GM19452 (cell line): ENCODE data around the gene ADAM11.
"Not testable (repeated sequence)": the region's sequence is repeated elsewhere in the genome, so short reads cannot be mapped to it uniquely, and the experiment has no call there.

Source experiments
- ATAC-seq: cut with Tn5 transposase; IDR thresholded peaks from one replicate; pipeline ENCODE4 v1.9.1; 2021; ENCODE audit not compliant: unreplicated experiment

The ADAM11 gene, protein sequence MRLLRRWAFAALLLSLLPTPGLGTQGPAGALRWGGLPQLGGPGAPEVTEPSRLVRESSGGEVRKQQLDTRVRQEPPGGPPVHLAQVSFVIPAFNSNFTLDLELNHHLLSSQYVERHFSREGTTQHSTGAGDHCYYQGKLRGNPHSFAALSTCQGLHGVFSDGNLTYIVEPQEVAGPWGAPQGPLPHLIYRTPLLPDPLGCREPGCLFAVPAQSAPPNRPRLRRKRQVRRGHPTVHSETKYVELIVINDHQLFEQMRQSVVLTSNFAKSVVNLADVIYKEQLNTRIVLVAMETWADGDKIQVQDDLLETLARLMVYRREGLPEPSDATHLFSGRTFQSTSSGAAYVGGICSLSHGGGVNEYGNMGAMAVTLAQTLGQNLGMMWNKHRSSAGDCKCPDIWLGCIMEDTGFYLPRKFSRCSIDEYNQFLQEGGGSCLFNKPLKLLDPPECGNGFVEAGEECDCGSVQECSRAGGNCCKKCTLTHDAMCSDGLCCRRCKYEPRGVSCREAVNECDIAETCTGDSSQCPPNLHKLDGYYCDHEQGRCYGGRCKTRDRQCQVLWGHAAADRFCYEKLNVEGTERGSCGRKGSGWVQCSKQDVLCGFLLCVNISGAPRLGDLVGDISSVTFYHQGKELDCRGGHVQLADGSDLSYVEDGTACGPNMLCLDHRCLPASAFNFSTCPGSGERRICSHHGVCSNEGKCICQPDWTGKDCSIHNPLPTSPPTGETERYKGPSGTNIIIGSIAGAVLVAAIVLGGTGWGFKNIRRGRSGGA

DNA sequence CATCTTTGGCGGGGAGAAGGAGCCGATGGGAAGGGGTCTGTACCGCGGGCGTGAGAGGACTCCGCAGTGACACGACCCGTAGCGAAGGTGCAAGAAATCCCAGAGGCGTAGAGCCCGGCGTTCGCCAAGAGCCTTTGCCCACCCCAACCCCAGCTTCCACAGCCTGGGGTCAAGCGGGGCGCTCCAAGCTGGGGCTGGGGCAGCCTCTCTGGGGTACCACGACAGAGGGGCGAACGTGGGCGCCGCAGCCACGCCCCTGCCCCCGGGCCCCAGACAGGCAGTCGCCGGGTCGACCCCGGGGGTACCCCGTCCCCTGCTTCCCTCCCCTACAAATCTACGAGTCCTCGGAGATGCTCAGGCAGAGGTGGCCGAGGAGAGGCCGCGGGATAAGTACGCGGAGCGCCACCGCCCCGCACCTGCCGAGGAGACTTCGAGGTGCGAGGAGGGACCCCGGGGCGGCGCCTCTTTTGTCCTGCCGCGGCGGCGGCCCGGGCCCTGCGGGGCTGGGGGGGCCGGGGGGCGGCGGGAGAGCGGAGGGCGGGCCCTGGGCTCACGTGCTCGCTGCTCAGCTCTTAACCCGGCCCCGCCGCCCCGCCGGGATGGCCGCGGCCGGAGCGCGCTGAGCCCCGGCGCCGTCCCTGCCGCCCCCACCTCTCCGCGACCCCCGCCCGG is at the start of gene ADAM11:
Gene ADAM11, plus strand, starts transcription at position 575 of the 672 bp plus-strand sequence. CDS start 212 bp downstream, outside the sequence.
- no peak for ATAC-seq

DNA sequence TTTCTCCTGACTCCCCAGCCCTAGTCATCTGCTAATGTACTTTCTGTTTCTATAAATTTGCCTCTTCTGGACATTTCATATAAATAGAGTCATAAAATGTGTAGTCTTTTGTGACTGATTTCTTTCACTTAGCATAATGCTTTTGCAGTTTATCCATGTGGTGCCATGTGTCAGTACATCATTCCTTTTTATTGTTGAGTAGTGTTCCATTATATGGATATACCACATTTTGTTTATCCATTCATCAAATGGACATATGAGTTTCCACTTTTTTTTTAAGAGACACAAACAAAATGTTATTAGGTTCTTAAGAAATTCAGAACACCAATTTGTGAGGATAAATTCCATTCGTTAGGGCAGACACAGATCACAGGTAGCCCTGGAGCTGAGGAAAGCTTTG is 39.3 kb upstream of the ADAM11 start:
- ATAC-seq, result no peak

DNA sequence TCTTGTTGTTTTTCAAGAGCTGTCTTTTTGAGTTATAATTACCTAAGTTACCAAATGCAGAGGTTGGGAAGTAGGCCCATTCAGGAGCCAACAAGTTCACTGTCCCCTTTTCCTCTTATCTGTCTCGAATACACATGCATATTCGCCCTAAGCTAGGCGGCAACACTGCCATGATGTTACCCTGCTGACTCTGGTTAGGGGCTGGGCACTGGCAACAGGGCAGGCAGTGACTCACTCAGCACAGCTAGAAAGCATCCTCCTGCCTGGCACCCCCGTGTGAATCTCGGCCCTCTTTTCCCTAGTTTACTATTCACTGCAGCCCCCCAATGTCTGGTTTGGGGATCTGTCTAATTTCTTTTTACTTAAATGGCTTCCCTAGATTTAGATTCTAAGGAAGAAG is 36.5 kb upstream of the ADAM11 start:
- ATAC-seq, result no peak

DNA sequence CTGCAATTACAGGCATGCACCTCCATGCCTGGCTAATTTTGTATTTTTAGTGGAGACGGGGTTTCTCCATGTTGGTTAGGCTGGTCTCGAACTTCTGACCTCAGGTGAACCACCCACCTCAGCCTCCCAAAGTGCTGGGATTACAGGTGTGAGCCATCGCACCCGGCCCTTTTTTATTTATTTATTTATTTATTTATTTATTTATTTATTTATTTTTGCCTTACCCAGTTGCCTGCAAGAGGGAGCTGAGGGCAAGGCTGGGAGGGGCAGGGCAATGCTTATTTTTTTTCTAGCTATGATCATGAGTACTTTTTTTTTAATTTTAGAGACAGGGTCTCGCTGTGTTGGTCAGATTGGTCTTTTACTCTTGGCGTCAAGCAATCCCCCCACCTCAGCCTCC is 32.7 kb upstream of the ADAM11 start:
- not testable (repeated sequence) for ATAC-seq

DNA sequence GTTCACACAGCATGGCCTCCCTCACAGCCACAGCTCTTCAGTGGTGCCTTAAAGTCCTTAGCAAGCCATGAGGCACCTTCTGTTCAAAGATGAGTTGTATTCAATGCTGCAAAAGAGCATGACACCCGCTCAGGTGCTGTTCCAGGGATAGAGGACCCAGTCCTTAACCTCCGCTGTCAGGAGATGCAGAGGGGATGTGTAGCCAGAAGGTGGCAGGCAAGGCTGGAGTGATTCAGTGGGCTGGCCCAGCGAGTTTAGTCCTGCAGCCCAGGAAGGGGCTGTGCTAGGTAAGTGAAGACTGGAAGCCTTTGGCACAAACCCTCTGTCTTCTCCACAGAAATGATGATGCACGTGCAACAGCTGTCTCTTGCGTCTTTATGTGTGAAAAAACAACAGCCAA is 25.0 kb upstream of the ADAM11 start:
- no peak for ATAC-seq

DNA sequence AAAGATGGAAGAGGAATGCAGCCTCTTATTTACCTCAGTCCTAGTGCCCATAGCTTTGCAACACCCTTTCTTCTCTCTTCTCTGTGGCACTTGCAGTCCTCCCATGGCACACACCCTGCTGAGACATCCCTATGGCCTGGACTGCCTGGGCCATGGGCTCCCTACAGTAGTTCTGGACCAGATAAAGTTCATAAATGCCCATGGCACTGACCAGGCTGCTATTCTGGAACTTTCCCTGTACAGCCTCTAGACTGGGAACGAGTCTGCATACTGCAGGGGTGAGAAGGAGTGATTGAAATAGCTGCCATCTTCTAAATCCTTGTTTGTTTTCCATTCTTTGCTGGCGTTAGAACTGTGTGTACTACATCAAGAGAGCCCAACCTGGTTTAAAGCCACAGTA is 24.5 kb upstream of the ADAM11 start:
- ATAC-seq, result no peak

DNA sequence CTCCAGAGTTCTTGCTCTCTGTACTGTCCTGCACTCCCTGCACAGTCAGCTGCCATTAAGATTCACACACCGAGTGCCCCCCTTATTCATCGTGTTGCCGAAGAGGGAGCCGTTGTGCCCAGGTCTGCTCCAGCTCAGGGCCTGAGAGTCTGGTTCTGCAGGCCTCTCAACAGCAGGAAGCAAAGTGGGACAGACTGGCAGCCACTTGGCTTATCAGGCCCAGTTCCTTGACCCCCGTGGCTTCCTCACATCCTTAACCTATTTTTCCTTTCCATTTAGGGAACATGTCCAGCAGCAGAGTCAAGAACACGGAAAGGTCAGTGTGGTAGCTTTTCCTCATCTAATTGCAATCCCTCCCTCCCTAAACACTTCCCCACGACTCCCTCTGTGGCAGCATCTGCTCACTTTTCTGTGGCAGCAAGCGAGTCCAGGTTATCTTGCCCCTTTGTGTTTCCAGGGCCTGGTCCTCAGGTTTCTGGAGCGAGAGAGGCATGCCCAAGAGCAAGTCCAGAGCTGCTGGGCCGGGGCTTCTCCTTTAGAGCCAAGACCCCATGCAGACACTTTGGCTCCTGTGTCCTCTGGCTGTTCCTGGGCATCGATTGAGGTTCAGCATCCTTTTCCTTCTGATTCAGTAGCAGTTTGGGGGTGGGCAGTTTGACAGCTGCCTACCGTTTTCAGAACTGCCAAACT is 22.1 kb upstream of the ADAM11 start:
- no peak for ATAC-seq

DNA sequence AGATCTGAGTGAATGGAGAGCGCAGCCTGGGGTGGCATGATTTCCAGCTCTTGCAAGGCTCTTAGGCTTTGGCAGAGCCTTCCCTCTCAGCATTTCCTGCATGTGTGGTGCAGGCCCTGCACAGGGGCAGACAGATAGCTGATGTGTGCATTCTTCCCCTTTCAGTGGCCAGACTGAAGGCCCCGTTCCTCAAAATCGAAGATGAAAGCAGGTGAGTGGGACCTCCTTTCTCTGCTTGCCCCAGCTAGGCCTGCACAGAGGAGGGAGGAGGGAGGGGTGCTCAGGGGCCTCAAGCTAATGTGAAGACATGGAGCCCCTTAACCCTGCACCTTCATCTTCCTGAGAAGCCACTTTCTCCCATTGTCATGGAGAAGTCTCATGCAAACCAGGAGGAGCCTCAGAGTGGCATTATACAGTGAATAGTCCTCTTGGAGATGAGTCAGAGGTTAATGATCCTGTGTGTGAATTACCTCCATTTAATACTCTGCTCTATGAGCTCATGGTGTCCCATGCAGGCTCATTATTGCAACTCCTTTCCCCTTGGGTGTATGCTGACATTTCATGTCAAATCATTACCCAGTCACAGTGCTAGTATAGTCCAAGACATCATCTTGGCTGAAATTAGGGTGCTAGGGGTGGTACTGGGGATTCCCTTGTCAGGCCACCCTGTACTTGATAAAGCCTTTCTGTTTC is 20.4 kb upstream of the ADAM11 start:
- ATAC-seq, result no peak

DNA sequence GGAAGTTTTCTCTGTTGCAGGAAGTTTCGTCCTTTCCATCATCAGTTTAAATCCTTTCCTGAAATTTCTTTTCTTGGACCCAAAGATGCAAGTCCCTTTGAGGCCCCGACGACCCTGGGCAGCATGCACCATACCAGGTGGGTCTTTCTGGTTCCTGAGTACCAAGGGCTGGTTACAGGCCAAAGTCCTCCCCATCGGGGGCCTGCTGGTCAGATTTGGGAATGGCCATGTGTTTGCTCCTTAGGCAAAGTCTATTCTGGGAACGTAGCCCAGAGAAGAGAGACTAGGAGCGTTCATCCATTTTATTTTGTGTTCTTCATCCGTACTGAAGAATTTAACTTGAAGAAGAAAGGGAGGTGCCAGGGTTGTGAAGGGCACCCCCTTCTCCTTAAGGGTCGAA is 17.5 kb upstream of the ADAM11 start:
- no peak for ATAC-seq

DNA sequence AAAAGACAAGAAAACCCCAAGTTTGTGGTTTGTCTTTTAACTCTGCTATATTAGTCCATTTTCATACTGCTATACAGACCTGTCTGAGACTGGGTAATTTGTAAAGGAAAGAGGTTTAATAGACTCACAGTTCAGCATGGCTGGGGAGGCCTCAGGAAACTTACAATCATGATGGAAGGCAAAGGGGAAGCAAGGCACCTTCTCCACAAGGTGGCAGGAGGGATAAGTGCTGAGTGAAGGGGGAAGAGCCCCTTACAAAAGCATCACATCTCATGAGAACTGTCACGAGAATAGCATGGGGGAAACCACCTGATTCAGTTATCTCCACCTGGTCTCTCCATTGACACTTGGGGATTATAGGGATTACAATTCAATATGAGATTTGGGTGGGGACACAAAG is 13.5 kb upstream of the ADAM11 start:
- no peak for ATAC-seq

DNA sequence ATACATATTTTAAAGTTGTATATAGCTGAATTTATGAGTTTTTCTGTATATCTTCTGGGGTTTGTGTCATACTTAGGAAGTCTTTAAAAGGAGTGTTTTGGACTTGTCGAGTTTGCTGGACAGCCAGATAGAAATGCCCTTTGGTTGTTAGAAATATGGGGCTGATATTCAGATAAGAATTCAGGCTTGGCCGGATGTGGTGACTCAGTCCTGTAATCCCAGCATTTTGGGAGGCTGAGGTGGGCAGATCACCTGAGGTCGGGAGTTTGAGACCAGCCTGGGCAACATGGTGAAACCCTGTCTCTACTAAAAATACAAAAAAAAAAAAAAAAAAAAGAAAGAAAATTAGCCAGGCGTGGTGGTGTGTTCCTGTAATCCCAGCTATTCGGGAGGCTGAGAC is 13.1 kb upstream of the ADAM11 start:
- not testable (repeated sequence) for ATAC-seq

DNA sequence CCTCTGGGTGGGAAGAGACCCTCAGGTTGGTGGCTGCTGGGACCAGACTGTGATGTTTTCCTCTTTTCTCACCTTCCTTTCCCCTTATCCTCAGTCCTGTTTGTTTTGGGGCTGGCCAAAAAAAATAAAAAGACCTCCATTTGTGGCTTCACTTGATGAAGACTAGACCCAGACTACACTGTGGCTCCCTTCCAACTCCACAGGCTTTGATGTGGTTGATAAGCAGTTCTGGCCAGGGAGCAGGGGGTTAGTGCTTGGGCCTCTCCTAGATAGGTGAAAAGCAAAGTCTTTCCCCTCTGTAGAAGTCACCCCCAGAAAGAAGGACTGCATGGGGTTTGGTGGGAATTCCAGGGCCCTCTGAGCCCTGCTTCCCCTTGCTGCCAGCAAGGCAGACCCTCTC is 11.2 kb upstream of the ADAM11 start:
- no peak for ATAC-seq

DNA sequence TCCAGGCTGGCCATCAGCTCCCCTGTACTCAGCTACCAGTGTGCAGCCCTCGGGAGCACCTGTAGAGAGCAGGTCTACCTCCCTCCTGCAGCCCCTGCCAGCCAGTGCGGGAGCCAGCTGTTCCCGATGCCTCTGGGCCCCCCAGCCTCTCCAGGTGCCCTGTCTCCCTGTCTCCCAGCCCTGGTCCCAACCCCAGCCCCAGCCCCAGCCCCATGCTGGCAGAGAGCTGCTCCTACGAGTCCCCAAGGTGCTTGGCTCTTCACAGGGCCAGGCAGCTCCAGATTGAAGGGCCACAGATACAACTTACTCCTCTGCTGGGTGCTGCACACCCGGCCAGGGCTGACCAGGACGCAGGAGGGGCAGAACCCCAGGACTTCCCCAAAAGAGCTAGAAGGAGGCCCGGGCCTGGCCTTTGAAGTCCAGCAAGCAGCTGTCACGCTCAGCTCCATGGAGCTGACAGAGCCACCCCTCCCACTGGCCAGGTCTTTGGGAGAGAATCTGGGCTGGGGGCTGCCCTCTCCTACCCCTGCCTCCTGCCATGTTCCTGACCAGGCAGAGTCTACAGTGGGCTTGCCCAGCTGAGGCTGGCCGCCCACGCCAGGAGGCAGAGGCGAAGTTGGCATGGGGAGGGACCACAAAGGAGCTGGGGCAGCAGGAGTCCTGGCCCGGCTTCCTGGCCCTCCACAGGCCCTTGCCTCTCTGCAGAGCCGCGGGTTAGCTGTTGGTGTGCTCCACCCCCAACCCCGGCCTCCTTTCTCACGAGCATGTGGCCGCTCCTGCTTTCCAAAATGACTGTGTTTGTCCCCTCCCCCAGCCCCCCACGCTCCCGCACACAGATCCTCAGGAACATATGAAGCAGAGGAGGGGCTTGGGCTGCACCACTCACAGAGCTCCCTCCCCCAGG is 9.5 kb upstream of the ADAM11 start:
- ATAC-seq, result no peak

DNA sequence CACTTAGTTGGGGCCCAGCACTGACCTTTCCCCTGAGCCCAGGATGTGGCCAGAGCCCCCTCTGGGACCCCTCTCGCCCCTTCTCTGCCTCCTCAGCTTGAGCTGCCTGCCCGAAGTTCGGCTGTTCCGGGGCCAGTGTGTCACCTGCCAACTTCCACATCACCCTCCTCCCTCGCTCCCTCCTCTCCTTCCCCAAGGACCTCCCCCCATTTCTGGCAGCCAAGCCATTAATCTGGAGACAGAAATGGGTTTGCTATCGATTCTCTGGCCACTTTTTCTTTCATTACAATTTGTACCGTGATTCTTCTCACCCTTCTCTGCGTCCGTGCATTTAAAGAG is 8.8 kb upstream of the ADAM11 start:
- no peak for ATAC-seq

DNA sequence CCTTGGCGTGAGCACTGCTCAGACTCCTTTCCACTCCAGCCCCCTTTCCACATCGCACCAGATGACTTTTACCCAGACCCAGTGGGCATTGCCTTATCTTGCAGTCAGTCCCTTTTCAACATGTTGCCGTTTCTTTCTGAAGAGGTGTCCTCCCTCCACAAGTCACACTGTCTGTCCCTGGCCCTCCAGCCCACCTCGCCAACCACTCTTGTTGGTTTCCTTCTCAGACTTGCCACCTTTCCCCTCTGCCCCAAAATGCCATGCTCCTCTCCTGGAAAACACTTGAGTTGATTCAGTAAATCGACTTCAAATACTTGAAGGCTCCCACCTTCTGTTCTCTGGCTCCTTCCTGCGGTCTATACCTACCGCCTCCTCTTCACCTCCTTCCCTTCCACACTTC is 7.5 kb upstream of the ADAM11 start:
- ATAC-seq, result no peak

DNA sequence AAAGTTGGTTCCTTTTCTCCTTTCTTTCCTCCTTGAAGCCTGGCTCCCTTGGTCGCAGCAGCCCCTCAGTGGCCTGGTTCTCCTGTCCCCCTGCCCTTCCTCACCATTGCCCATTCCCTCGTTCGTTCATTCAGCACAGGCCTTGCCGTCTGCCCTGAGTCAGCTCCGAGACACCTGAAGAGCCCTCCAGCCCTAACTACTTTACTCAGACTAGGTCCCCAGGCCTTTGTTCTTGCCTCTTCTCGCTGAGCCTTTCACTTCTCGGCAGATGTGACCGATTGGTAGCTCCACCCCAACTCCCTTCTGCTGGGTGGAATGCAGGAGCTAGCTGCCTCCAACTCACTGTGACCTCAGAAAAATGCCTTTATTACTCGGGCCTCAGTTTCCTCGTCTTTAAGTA is 7.0 kb upstream of the ADAM11 start:
- no peak for ATAC-seq

DNA sequence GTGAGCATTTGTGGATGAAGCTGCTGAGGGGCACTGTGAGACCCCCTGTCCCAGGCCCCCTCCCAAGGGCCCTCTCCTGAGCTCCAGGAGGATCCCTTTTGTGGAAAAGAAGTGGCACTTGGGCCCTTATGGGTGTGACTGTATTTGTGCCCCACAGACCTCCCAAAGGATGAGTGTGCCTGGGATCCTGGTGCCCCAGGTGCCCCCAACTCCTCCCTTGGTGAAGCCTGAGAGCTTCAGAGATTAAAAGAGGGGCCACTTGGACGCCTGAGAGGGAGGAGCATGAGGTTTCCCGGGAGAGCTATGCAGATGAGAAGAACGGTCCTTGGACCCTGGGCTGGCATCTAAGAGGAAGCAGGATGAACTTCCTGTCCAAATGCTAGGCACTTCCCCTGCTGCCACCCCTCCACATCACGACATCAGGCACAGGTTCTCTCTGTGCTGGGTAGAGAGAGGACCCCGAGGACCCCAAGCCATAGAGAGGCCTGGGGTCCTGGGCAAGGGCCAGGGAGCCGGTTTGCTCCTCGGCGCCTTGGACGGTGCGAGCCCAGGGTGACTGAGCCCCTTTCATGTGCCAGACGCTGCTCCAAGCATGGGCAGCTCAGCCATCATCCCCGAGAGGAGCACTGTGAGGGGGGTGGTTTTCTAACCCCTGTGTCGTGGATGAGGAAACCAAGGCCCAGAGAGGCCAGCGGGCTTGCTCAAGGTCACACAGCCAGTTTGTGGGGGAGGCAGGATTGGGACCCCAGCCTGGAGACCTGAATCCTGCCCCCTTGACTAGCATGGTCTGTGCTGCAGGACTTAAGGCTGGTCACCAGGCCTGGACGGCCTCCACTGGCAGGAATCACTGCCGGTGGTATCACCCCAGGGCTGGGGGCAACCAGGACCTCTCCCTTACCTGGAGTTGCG is 5.6 kb upstream of the ADAM11 start:
- ATAC-seq, result no peak

DNA sequence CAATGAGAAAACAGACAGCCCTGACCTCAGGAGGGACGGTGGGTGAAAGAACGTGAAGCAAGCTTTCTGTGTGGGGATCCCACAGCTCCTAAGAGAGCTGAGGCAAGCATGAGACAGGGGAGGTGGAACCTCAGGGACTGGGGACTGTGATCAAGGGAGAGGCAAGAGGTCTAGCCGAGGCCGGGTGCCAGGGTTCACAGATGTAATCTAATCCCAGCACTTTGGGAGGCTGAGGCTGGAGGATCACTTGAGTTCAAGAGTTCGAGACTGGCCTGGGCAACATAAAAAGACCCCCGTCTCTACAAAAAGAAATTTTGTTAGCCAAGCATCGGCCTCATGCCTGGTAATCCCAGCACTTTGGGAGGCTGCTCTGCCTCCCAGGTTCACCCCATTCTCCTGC is 4.5 kb upstream of the ADAM11 start:
- no peak for ATAC-seq

DNA sequence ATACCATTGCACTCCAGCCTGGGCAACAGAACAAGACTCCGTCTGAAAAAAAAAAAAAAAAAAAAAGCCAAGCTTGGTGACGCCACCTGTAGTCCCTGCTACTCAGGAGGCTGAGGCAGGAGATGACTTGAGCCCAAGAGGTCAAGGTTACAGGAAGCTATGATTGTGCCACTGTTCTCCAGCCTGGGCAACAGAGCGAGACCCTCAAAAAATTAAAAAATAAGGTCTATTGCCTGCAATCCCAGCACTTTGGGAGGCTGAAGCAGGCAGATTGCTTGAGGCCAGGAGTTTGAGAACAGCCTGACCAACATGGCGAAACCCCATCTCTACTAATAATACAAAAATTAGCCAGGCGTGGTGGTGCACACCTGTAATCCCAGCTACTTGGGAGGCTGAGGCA is 3.6 kb upstream of the ADAM11 start:
- ATAC-seq, result not testable (repeated sequence)
